Mesendoderm (in vitro differentiated cells): ENCODE data around the gene TMA7.
A peak's percentile ranks its signal among the peaks of the same experiment; 100 is the strongest.

Experiments used
- DNase-seq: peaks from one replicate; pipeline ENCODE4 v3.0.0; 2013
- H2AK5ac ChIP-seq: 2 replicates; pipeline ENCODE4 v1.6.1; 2013; ENCODE audit warnings: low read length, inconsistent platforms
- H2BK120ac ChIP-seq: 2 replicates; pipeline ENCODE4 v1.6.1; 2013; ENCODE audit warnings: low read depth, mild to moderate bottlenecking, low read length, moderate library complexity, mixed read lengths
- H2BK15ac ChIP-seq: replicated peaks from 2 replicates; pipeline ENCODE4 v1.6.1; 2013; ENCODE audit warnings: low read depth, mild to moderate bottlenecking, moderate library complexity
- H2BK5ac ChIP-seq: 2 replicates; pipeline ENCODE4 v1.6.1; 2013; ENCODE audit warnings: low read length, inconsistent platforms
- H3K18ac ChIP-seq: 2 replicates; pipeline ENCODE4 v1.6.1; 2013; ENCODE audit warnings: mild to moderate bottlenecking, low read length, mixed read lengths
- H3K23ac ChIP-seq: one replicate; pipeline ENCODE4 v1.6.1; 2013; ENCODE audit warnings: low read length
- H3K27ac ChIP-seq: 2 replicates; pipeline ENCODE4 v1.5.1; 2013; ENCODE audit warnings: low read depth, mild to moderate bottlenecking, inconsistent platforms, low read length, moderate library complexity
- H3K27me3 ChIP-seq: 2 replicates; pipeline ENCODE4 v1.6.1; 2013; ENCODE audit warnings: low read length, control low read depth, mild to moderate bottlenecking, inconsistent platforms; ENCODE audit not compliant: insufficient read depth, poor library complexity
- H3K36me3 ChIP-seq: 2 replicates; pipeline ENCODE4 v1.6.1; 2013; ENCODE audit warnings: low read length, inconsistent platforms; ENCODE audit not compliant: control insufficient read depth, insufficient read depth
- H3K4ac ChIP-seq: one replicate; pipeline ENCODE4 v1.6.1; 2013; ENCODE audit warnings: low read depth, mild to moderate bottlenecking, low read length, moderate library complexity
- H3K4me1 ChIP-seq: 2 replicates; pipeline ENCODE4 v1.6.1; 2013; ENCODE audit warnings: low read depth, low read length, inconsistent platforms; ENCODE audit not compliant: control insufficient read depth
- H3K4me2 ChIP-seq: 2 replicates; pipeline ENCODE4 v1.6.1; 2013; ENCODE audit warnings: low read length
- H3K4me3 ChIP-seq: 2 replicates; pipeline ENCODE4 v1.5.1; 2013; ENCODE audit warnings: mild to moderate bottlenecking, low read length
- H3K56ac ChIP-seq: one replicate; pipeline ENCODE4 v1.6.1; 2013; ENCODE audit warnings: low read length
- H3K79me1 ChIP-seq: 2 replicates; pipeline ENCODE4 v1.6.1; 2013; ENCODE audit warnings: low read length, inconsistent platforms
- H3K79me2 ChIP-seq: 2 replicates; pipeline ENCODE4 v1.6.1; 2013; ENCODE audit warnings: mild to moderate bottlenecking, low read length; ENCODE audit not compliant: control insufficient read depth, insufficient read depth
- H3K9ac ChIP-seq: 2 replicates; pipeline ENCODE4 v1.6.1; 2013; ENCODE audit warnings: low read length, inconsistent platforms
- H4K5ac ChIP-seq: one replicate; pipeline ENCODE4 v1.6.1; 2013; ENCODE audit warnings: low read length
- H4K8ac ChIP-seq: one replicate; pipeline ENCODE4 v1.6.1; 2013; ENCODE audit warnings: low read depth, mild to moderate bottlenecking, control low read depth, low read length, moderate library complexity
- WGBS: extraction: QIAGEN DNeasy Blood & Tissue Kit; methylation state at CpG from one replicate; pipeline ENCODE4 v1.1.7; 2013; ENCODE audit warnings: low lambda C conversion rate, missing lambda C conversion rate; ENCODE audit not compliant: insufficient coverage; ENCODE audit errors: extremely low coverage; 5-methylcytosine and 5-hydroxymethylcytosine counted together

Gene TMA7

GRCh38 chr3:48435774-48436476 is 4.1 kb upstream of the TMA7 start:
- WGBS = no CpG with 5 or more reads among the region's 7 CpGs

GRCh38 chr3:48436477-48436787 is 3.6 kb upstream of the TMA7 start:
- Histone ChIP-seq H2BK15ac (no peak overlapping the region), H3K79me2 (peaks cover 14% of the 10 kb centered on the region), H3K18ac (no peak overlapping the region), H2AK5ac (no peak overlapping the region), H3K79me1 (peaks cover 11% of the 10 kb centered on the region), H3K36me3 (peaks cover 10% of the 10 kb centered on the region), H2BK5ac (no peak overlapping the region), H3K4me3 (no peak overlapping the region), H2BK120ac (no peak overlapping the region), H3K56ac (peak overlapping the region; percentile 47), H3K27ac (no peak overlapping the region), H3K23ac (no peak overlapping the region), H4K5ac (no peak overlapping the region), H3K4me2 (no peak overlapping the region), H3K9ac (no peak overlapping the region), H3K4me1 (no peaks in the 10 kb centered on the region), H4K8ac (no peak overlapping the region), H3K27me3 (no peaks in the 10 kb centered on the region), H3K4ac (no peak overlapping the region)
- no peak for DNase-seq
- no CpG with 5 or more reads among the region's 1 CpG for WGBS

More at GRCh38 chr3:48435774-48436476, 4.1 kb upstream of the TMA7 start:
- Histone ChIP-seq H2AK5ac (no peak overlapping the region), H3K27ac (no peak overlapping the region), H2BK120ac (no peak overlapping the region), H3K4me2 (no peak overlapping the region), H3K9ac (no peak overlapping the region), H3K18ac (no peak overlapping the region), H3K4ac (no peak overlapping the region), H3K4me3 (no peak overlapping the region), H3K79me1 (peaks cover 11% of the 10 kb centered on the region), H4K5ac (no peak overlapping the region), H3K56ac (peak overlapping the region; percentile 47), H4K8ac (no peak overlapping the region), H3K36me3 (peaks cover 10% of the 10 kb centered on the region), H2BK15ac (no peak overlapping the region), H3K23ac (no peak overlapping the region), H2BK5ac (no peak overlapping the region), H3K79me2 (peaks cover 10% of the 10 kb centered on the region), H3K27me3 (no peaks in the 10 kb centered on the region), H3K4me1 (no peaks in the 10 kb centered on the region)
- DNase-seq = peak; percentile 92

- Histone ChIP-seq H3K9ac (no peak overlapping the region), H3K18ac (no peak overlapping the region), H3K4me2 (no peak overlapping the region), H2BK15ac (no peak overlapping the region), H3K79me2 (peaks cover 18% of the 10 kb centered on the region), H2AK5ac (no peak overlapping the region), H2BK120ac (no peak overlapping the region), H4K5ac (no peak overlapping the region), H3K4me3 (no peak overlapping the region), H2BK5ac (no peak overlapping the region), H3K27ac (no peak overlapping the region), H3K79me1 (peaks cover 13% of the 10 kb centered on the region), H3K27me3 (no peaks in the 10 kb centered on the region), H3K56ac (peak overlapping the region; percentile 47), H4K8ac (no peak overlapping the region), H3K23ac (no peak overlapping the region), H3K36me3 (peaks cover 12% of the 10 kb centered on the region), H3K4me1 (no peaks in the 10 kb centered on the region), H3K4ac (no peak overlapping the region)
- no CpG with 5 or more reads among the region's 7 CpGs for WGBS
- no peak for DNase-seq
Observed at GRCh38 chr3:48436855-48437254, 3.2 kb upstream of the TMA7 start.

- Histone ChIP-seq H3K18ac (no peak overlapping the region), H2AK5ac (no peak overlapping the region), H2BK120ac (no peak overlapping the region), H3K4me1 (no peaks in the 10 kb centered on the region), H3K9ac (no peak overlapping the region), H3K56ac (no peak overlapping the region), H3K27ac (no peak overlapping the region), H3K4me2 (no peak overlapping the region), H4K5ac (no peak overlapping the region), H3K4me3 (no peak overlapping the region), H3K79me1 (peaks cover 12% of the 10 kb centered on the region), H4K8ac (no peak overlapping the region), H3K79me2 (peaks cover 21% of the 10 kb centered on the region), H3K23ac (no peak overlapping the region), H3K27me3 (no peaks in the 10 kb centered on the region), H3K4ac (no peak overlapping the region), H2BK5ac (no peak overlapping the region), H2BK15ac (no peak overlapping the region), H3K36me3 (peaks cover 9% of the 10 kb centered on the region)
- no peak for DNase-seq
- WGBS = no CpG with 5 or more reads among the region's 4 CpGs
Observed at GRCh38 chr3:48437812-48438211, 2.2 kb upstream of the TMA7 start.

GRCh38 chr3:48440590-48440958 is 517 bp downstream of the TMA7 start:
- Histone ChIP-seq H3K4me2 (peak overlapping the region; percentile 93), H3K79me1 (peaks cover 6% of the 10 kb centered on the region), H4K8ac (no peak overlapping the region), H3K27ac (no peak overlapping the region), H3K18ac (no peak overlapping the region), H3K23ac (no peak overlapping the region), H3K4ac (peak overlapping the region; percentile 73), H3K36me3 (peaks cover 4% of the 10 kb centered on the region), H3K56ac (peak overlapping the region; percentile 99), H3K79me2 (peaks cover 22% of the 10 kb centered on the region), H2BK5ac (no peak overlapping the region), H2AK5ac (peak overlapping the region; percentile 15), H2BK15ac (no peak overlapping the region), H3K27me3 (no peaks in the 10 kb centered on the region), H3K9ac (peak overlapping the region; percentile 82), H2BK120ac (no peak overlapping the region), H3K4me3 (peak overlapping the region; percentile 82), H4K5ac (no peak overlapping the region), H3K4me1 (no peaks in the 10 kb centered on the region)
- DNase-seq = peak; percentile 46
- no CpG with 5 or more reads among the region's 21 CpGs for WGBS

- H3K27ac ChIP-seq = no peak overlapping the region
- no peak overlapping the region for H2BK15ac ChIP-seq
- H3K27me3 ChIP-seq = no peaks in the 10 kb centered on the region
- peak overlapping the region; percentile 42 for H3K9ac ChIP-seq
- no peaks in the 10 kb centered on the region for H3K4me1 ChIP-seq
- H4K5ac ChIP-seq = no peak overlapping the region
- H3K56ac ChIP-seq = peak overlapping the region; percentile 63
- no peak overlapping the region for H3K4me2 ChIP-seq
- H3K79me2 ChIP-seq = peaks cover 22% of the 10 kb centered on the region
- H2AK5ac ChIP-seq = no peak overlapping the region
- H3K18ac ChIP-seq = no peak overlapping the region
- peaks cover 4% of the 10 kb centered on the region for H3K36me3 ChIP-seq
- DNase-seq = no peak
- no peak overlapping the region for H2BK120ac ChIP-seq
- no CpG with 5 or more reads among the region's 6 CpGs for WGBS
- H3K79me1 ChIP-seq = peaks cover 10% of the 10 kb centered on the region
- no peak overlapping the region for H3K4me3 ChIP-seq
- no peak overlapping the region for H3K23ac ChIP-seq
- no peak overlapping the region for H2BK5ac ChIP-seq
- no peak overlapping the region for H3K4ac ChIP-seq
- H4K8ac ChIP-seq = no peak overlapping the region
Observed at GRCh38 chr3:48441940-48442339, 1.9 kb downstream of the TMA7 start.
